Stimulated activated CD4-positive, alpha-beta T cell treated with anti-CD3 and anti-CD28 coated beads, TNF-alpha, amount 100 ng/mL, for 48 hours (primary cell): ENCODE results near the gene CD37.
A peak's percentile ranks its signal among the peaks of the same experiment; 100 is the strongest.
"Not testable (repeated sequence)": the region's sequence is repeated elsewhere in the genome, so short reads cannot be mapped to it uniquely, and the experiment has no call there.

Experiments used
- DNase-seq, 3 donors: peaks; one replicate each; pipeline ENCODE4 v3.0.0-alpha.2; 2020; ENCODE audit warnings: low read depth in 3 of 3

Gene CD37

GRCh38 chr19:49347191-49347590 is 12.0 kb downstream of the CD37 start:
- no peak for DNase-seq

GRCh38 chr19:49347835-49348234 is 12.6 kb downstream of the CD37 start:
- no peak for DNase-seq

GRCh38 chr19:49348305-49349189 is 13.3 kb downstream of the CD37 start:
- DNase-seq, result no peak

GRCh38 chr19:49349567-49349966 is 14.4 kb downstream of the CD37 start:
- no peak for DNase-seq

- DNase-seq, result no peak
Measured at GRCh38 chr19:49355909-49356353, 20.7 kb downstream of the CD37 start.

GRCh38 chr19:49356382-49356781 is 21.2 kb downstream of the CD37 start:
- no peak for DNase-seq

GRCh38 chr19:49357186-49357585 is 22.0 kb downstream of the CD37 start:
- no peak for DNase-seq

GRCh38 chr19:49359851-49360820 is 24.9 kb downstream of the CD37 start:
- DNase-seq, result no peak

GRCh38 chr19:49361438-49362047 is 26.3 kb downstream of the CD37 start:
- peak in 1 of 3 donors; percentile 13 for DNase-seq

GRCh38 chr19:49362048-49362928 is 27.1 kb downstream of the CD37 start, which contains the start of gene TEAD2:
Gene TEAD2, minus strand, starts transcription at chr19:49362416. Its CDS starts 2,341 bp downstream, at chr19:49360075.
- no peak for DNase-seq

- DNase-seq, result no peak
Measured at GRCh38 chr19:49362929-49363267, 27.7 kb downstream of the CD37 start.

- DNase-seq, result peak; percentile 71 to 85 (median 82)
Measured at GRCh38 chr19:49363268-49364082, 28.3 kb downstream of the CD37 start, which contains the start of gene DKKL1. Gene DKKL1, plus strand, starts transcription at chr19:49363877. Its CDS starts 122 bp downstream, at chr19:49363999.

- DNase-seq, result no peak
Measured at GRCh38 chr19:49364083-49364737, 29.0 kb downstream of the CD37 start.

- no peak for DNase-seq
Measured at GRCh38 chr19:49366110-49366509, 30.9 kb downstream of the CD37 start.

GRCh38 chr19:49368711-49369358 is 33.6 kb downstream of the CD37 start:
- no peak for DNase-seq

GRCh38 chr19:49371184-49371583 is 36.0 kb downstream of the CD37 start:
- no peak for DNase-seq

- DNase-seq, result not testable (repeated sequence)
Measured at GRCh38 chr19:49373174-49373573, 38.0 kb downstream of the CD37 start.

- no peak for DNase-seq
Measured at GRCh38 chr19:49374665-49375434, 39.6 kb downstream of the CD37 start.
